Activated CD4-positive, alpha-beta T cell treated with anti-CD3 and anti-CD28 coated beads, Interleukin-2, amount 10 ng/mL, durations not matched to agents 24 days and 14 days (primary cell): ENCODE results near the gene NRN1L. TPM values are rescaled to one million over a fixed set of nuclear protein-coding genes. Genes with fewer than 3 reads are reported as not detected.
"Not testable (repeated sequence)": the region's sequence is repeated elsewhere in the genome, so short reads cannot be mapped to it uniquely, and the experiment has no call there.

Experiments used
- DNase-seq: peaks from one replicate; pipeline ENCODE4 v3.0.0; 2022
- H3K27ac Mint-ChIP-seq: one replicate; pipeline ENCODE4 v1.8.0; 2022; ENCODE audit warnings: mild to moderate bottlenecking, mixed read lengths
- H3K27me3 Mint-ChIP-seq: one replicate; pipeline ENCODE4 v1.8.0; 2022; ENCODE audit warnings: mixed read lengths
- H3K36me3 Mint-ChIP-seq: one replicate; pipeline ENCODE4 v1.8.0; 2022; ENCODE audit warnings: low read depth, mild to moderate bottlenecking, mixed read lengths
- H3K4me1 Mint-ChIP-seq: one replicate; pipeline ENCODE4 v1.8.0; 2021; ENCODE audit warnings: mixed read lengths
- H3K4me3 Mint-ChIP-seq: one replicate; pipeline ENCODE4 v1.8.0; 2022; ENCODE audit warnings: mild to moderate bottlenecking, moderate library complexity, mixed read lengths
- H3K9me3 Mint-ChIP-seq: one replicate; pipeline ENCODE4 v1.8.0; 2021; ENCODE audit warnings: mixed read lengths
- intact Hi-C: fragments of 100-400 bp; cut with micrococcal nuclease; formaldehyde crosslinking; loops from one replicate; pipeline ENCODE4 v1.15.1; 2023
- total RNA-seq: library from RNA; stranded (reverse); gene quantifications from 2 replicates; pipeline ENCODE4 v1.2.3, GENCODE V29; 2022

Gene NRN1L
- total RNA-seq, 1 donor from 2014 or later: 0.63 TPM

DNA sequence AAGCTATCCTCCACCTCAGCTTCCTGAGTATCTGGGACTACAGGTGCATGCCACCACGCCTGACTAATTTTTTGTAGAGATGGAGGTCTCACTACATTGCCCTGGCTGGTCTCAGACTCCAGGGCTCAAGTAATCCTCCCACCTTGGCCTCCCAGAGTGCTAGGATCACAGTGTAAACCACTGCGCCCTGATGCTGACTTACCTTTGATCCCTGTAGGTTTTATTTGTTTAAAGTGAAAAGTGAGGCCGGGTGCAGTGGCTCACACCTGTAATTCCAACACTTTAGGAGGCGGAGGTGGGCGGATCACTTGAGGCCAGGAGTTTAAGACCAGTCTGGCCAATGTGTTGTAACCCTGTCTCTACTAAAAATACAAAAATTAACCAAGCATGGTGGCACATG, 17.0 kb downstream of the NRN1L start:
- Mint-ChIP-seq H3K4me1 (peaks cover 2% of the 10 kb centered on the region), H3K27ac (no peak overlapping the region), H3K4me3 (no peak overlapping the region), H3K36me3 (peaks cover 3% of the 10 kb centered on the region), H3K27me3 (no peaks in the 10 kb centered on the region), H3K9me3 (no peaks in the 10 kb centered on the region)
- no peak for DNase-seq
- intact Hi-C loops: no loop called here

DNA sequence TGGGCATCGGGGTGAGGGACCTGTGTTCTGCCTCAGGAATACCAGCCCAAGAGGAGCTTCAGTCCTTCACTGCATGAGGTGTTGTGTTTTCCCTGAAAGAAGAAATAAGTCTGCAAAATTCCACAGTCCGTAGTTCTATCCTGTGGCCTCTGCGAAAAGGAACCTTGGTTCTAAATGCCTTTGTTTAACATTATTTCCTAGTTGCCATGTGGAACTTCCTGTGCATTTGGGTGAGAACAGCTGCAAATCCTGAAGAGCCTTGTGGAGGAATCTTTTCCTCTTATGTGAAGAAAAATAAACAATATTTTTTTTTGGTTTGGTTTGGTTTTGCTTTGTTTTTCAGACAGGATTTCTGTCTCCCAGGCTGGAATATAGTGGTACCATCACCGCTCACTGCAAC, 18.1 kb downstream of the NRN1L start:
- no peak overlapping the region for H3K4me3 Mint-ChIP-seq
- intact Hi-C loops: no loop called here
- no peaks in the 10 kb centered on the region for H3K27me3 Mint-ChIP-seq
- no peaks in the 10 kb centered on the region for H3K9me3 Mint-ChIP-seq
- H3K4me1 Mint-ChIP-seq: peaks cover 4% of the 10 kb centered on the region
- H3K36me3 Mint-ChIP-seq: peaks cover 7% of the 10 kb centered on the region
- peak overlapping the region; percentile 37 for H3K27ac Mint-ChIP-seq
- no peak for DNase-seq

DNA sequence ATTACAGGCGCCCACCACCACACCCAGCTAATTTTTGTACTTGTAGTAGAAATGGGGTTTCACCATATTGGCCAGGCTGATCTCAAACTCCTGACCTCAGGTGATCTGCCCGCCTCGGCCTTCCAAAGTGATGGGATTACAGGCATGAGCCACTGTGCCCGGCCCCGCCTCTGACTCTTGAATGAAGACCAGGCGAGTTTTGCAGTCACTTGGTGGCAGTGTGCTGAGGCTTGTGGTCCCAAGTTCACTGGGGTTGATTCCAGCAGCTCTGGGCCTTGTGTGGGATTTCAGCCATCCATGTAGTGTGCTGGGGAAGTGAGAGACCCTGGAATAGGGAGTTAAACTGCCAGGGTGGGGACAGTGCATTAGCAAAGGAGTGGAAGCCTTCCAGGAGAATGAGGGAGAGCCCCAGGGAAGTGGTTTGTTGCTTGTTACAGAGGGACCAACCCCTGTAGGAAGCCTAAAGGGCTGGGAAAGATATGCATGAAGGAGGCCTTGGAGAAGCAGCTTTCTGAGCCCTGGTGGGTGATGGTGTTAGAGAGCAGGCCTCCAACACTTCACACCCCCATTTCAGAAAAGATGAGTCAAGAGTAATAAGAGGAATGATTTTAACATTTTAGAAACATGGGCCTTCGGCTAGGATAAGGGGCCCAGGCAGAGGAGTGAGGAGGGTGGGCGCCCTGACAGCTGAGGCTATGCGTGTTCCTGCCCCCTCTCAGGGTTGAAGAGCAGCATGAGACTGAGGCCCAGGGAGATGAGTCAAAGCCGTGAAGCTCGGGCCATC, 22.9 kb downstream of the NRN1L start:
- no peak for DNase-seq
- no peak overlapping the region for H3K4me3 Mint-ChIP-seq
- H3K4me1 Mint-ChIP-seq: peaks cover 14% of the 10 kb centered on the region

DNA sequence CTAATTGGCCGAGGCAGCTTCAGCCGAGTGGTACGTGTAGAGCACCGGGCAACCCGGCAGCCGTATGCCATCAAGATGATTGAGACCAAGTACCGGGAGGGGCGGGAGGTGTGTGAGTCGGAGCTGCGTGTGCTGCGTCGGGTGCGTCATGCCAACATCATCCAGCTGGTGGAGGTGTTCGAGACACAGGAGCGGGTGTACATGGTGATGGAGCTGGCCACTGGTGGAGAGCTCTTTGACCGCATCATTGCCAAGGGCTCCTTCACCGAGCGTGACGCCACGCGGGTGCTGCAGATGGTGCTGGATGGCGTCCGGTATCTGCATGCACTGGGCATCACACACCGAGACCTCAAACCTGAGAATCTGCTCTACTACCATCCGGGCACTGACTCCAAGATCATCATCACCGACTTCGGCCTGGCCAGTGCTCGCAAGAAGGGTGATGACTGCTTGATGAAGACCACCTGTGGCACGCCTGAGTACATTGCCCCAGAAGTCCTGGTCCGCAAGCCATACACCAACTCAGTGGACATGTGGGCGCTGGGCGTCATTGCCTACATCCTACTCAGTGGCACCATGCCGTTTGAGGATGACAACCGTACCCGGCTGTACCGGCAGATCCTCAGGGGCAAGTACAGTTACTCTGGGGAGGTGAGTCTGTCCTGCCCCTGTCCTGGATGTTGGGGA, 24.5 kb downstream of the NRN1L start:
- no peak for DNase-seq
- no peaks in the 10 kb centered on the region for H3K27me3 Mint-ChIP-seq
- peak overlapping the region; percentile 84 for H3K27ac Mint-ChIP-seq
- no peaks in the 10 kb centered on the region for H3K9me3 Mint-ChIP-seq
- peaks cover 14% of the 10 kb centered on the region for H3K4me1 Mint-ChIP-seq
- intact Hi-C loops: no loop called here
- no peak overlapping the region for H3K4me3 Mint-ChIP-seq
- peaks cover 22% of the 10 kb centered on the region for H3K36me3 Mint-ChIP-seq

More for the DNA sequence above, 22.9 kb downstream of the NRN1L start:
- H3K27ac Mint-ChIP-seq: peak overlapping the region; percentile 83
- H3K27me3 Mint-ChIP-seq: no peaks in the 10 kb centered on the region
- H3K9me3 Mint-ChIP-seq: no peaks in the 10 kb centered on the region
- intact Hi-C loops: no loop called here
- H3K36me3 Mint-ChIP-seq: peaks cover 23% of the 10 kb centered on the region

DNA sequence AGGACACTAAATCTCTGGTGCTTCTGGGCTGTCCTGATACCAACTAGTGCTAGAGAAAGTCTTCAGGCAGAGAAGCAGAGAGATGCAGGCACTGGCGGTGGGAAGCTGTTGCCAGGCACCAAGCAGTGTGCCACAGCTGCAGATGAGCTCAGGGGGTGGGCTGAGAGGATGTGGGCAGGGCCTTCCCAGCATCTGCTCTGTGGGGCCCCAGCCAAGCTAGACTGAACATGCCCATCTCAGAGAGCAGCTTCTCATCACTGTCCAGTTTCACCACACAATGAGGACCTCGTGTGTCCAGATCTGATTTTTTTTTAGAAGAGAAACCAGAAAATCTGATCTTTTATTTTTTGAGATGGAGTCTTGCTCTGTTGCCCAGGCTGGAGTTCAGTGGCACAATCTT, 25.5 kb downstream of the NRN1L start:
- no peak overlapping the region for H3K4me3 Mint-ChIP-seq
- intact Hi-C loops: no loop called here

DNA sequence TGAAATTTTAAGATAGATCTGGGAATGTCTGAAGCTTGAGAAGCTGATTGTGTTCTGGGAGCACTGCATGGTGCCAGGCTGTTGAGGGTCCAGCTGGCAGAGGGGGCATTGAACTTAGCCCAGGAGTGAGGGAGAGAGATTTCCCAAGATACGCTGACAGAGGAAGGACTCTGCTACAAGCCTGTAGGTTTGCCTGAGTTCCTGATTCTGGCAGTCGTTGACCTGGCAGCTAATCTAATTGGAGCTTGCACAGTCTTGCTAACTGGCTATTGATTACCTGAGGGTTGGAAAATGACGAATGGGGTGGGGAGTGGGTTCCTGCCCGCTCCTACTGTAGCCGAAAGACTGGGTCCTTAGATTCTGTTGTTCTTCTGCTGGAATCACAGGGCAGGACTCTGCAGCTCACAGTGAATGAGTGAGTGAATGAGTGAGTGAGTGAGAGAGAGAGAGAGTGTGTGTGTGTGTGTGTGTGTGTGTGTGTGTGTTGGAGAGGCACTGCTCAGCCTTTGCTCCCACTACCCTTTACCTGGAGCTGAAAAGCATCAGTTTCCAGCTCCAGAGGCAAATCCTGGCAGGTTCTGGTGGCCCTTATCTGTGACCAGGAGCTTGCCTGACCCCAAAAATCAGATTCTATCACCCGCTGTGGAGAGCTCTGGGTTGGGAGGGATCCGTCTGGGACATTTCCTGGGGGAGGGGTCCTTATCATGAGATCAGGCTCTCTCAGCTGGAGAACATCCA, 30.2 kb downstream of the NRN1L start:
- no peak for DNase-seq
- Mint-ChIP-seq H3K36me3 (peaks cover 9% of the 10 kb centered on the region), H3K9me3 (no peaks in the 10 kb centered on the region), H3K27ac (no peak overlapping the region), H3K4me3 (no peak overlapping the region), H3K4me1 (peaks cover 24% of the 10 kb centered on the region), H3K27me3 (no peaks in the 10 kb centered on the region)
- intact Hi-C loops: no loop called here

More for the DNA sequence above, 25.5 kb downstream of the NRN1L start:
- peak; percentile 82 for DNase-seq
- Mint-ChIP-seq H3K27me3 (no peaks in the 10 kb centered on the region), H3K4me1 (peaks cover 18% of the 10 kb centered on the region), H3K9me3 (no peaks in the 10 kb centered on the region), H3K27ac (peak overlapping the region; percentile 84), H3K36me3 (peaks cover 24% of the 10 kb centered on the region)

DNA sequence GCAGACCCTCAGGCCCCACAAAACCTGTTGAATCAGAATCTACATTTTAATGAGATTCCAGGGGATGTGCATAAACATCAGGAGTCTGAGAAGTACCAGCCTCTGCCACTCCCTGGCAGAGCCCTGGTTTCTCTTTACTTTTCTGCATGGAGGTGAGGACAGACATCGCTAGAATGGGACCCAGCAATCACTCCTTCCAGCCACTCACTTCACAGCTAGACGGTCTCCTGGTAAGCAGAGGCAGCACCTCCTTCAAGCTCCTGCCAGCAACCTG, 30.7 kb downstream of the NRN1L start:
- H3K27ac Mint-ChIP-seq, H3K9me3 Mint-ChIP-seq, DNase-seq, H3K4me3 Mint-ChIP-seq, intact Hi-C loops, H3K27me3 Mint-ChIP-seq, H3K36me3 Mint-ChIP-seq: not testable (repeated sequence)
- H3K4me1 Mint-ChIP-seq: peaks cover 22% of the 10 kb centered on the region

DNA sequence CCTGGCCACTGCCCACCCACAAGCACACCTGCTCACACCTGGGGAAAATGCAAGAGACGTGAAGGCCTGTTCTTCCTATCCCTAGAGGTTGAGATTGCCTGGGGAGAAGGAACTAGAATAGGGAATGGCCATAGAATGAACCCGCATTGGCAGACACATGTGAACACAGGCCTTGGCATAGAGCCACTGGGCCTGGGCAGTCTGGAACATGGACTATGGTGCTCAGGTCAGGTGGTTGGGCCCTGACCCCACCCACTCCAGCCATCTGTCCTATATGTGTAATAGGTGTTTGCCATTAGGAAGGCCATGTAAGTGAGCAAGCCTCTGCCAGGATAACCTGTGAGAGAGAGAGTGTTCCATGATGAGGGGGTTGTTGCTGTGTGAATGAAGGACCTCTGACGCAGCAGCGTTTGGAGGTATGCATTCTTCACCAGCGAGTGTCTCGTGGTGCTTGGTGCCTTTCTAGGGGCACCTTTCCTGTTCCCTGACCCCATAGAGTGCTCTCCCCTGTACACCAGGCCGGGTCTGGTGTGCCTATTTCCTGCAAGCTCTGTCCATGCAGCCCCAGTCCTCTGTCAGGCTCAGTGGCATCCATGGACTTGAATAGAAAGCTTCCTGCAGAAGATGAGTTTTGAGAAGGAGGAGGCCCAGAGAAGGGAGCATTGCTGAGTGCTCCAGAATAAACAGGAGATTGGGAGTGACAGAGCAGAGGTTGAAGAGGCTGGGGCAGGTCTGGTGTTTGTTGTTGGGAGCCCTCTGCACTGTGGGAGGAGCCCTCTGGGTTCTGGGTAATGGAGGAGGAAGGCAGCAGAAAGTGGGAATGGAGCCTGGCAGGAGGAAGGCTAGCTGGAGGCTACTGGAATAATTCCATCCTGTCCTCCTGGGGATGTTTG, 31.4 kb downstream of the NRN1L start:
- intact Hi-C loops: no loop called here
- Mint-ChIP-seq H3K36me3 (peaks cover 6% of the 10 kb centered on the region), H3K4me1 (peaks cover 18% of the 10 kb centered on the region), H3K27me3 (no peaks in the 10 kb centered on the region), H3K9me3 (no peaks in the 10 kb centered on the region), H3K4me3 (no peak overlapping the region), H3K27ac (peak overlapping the region; percentile 31)
- DNase-seq: no peak

DNA sequence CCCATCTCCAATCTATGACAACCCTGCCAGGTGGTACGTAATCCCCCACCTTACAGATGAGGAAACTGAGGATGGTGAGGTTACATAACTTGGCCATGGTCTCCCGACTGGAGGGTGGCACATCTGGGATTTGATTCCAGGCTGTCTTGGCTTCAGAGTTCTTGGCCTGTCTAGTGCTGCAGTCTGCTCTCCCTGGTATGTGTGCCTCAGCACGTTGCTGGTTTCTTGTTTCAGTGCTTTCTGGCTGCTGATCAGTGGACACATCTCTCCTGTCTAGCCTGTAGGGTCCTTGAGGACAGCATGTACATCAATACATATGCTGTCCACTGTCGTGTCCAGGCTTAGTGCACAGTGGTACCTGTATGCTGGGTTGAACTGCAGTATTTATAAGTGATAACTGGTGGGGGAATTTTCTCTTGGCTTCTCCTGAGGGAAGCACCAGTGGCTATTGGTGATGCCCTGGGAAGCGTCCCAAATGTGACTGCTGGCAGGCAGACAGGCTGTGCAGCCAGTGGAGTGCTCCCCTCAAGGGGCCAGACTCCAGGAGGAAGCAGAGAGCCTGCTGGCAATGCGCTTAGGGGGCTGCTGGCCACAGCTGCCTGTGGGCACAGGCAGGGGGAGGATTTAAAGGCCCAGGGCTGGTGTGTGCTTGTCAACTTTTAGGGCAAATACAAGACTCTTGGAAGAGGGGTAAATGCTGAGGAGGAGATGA, 32.6 kb downstream of the NRN1L start:
- no peaks in the 10 kb centered on the region for H3K9me3 Mint-ChIP-seq
- peaks cover 24% of the 10 kb centered on the region for H3K4me1 Mint-ChIP-seq
- H3K27me3 Mint-ChIP-seq: no peaks in the 10 kb centered on the region
- H3K4me3 Mint-ChIP-seq: no peak overlapping the region
- DNase-seq: no peak
- intact Hi-C loops: no loop called here
- H3K36me3 Mint-ChIP-seq: peaks cover 10% of the 10 kb centered on the region
- peak overlapping the region; percentile 90 for H3K27ac Mint-ChIP-seq

DNA sequence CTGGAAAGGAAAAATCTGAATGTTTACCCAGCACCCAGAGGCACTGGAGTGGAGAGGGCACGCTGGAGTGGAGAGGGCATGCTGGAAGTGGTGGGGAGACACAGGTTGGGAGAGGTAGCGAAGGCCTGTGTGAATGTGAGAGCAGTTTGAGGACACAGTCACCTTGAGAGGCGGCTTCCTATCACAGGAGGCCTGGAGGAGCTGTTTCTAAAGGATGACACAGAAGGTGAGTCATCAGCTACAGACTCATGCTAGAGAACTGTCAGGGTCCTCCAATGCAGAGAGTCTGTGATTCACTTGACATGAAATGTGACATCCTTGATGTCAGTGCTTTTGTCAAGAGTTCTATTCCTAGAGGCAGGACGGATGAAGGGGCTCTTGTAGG, 33.2 kb downstream of the NRN1L start:
- peak overlapping the region; percentile 90 for H3K27ac Mint-ChIP-seq
- peaks cover 26% of the 10 kb centered on the region for H3K4me1 Mint-ChIP-seq
- H3K27me3 Mint-ChIP-seq: no peaks in the 10 kb centered on the region
- intact Hi-C loops: no loop called here
- H3K4me3 Mint-ChIP-seq: no peak overlapping the region
- H3K36me3 Mint-ChIP-seq: peaks cover 10% of the 10 kb centered on the region
- peak; percentile 74 for DNase-seq
- no peaks in the 10 kb centered on the region for H3K9me3 Mint-ChIP-seq

DNA sequence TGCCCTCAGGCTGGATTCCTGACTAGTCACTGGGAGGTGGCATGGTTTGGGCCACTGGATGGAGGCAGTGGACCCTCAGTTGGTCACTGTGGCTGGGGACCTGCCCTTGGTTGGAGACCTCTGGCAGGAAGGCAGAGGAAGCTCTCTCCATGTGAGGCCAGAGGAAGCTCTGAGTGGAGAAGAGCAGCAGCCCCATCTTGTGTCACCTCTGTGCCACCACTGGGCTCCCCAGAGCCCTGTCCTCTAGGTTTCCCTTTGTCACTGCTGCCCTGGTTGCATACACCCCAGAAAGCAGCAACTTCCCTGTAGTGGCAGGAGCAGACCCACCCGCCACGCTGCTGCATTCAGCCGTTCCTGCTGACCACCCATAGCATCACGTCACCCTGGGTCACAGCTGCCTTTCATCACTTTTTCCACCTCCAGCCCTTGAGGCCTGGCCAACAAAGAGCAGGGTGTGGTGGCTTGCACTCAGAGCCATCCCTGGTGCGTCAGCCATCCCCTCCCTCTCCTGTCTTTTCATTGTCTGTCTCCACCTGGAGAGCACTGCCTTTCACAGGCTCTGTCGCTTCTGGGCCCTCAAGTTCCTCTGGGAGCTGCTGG, 35.0 kb downstream of the NRN1L start:
- Mint-ChIP-seq H3K4me1 (peaks cover 25% of the 10 kb centered on the region), H3K27ac (no peak overlapping the region), H3K36me3 (peaks cover 6% of the 10 kb centered on the region), H3K9me3 (no peaks in the 10 kb centered on the region), H3K27me3 (no peaks in the 10 kb centered on the region), H3K4me3 (no peak overlapping the region)
- intact Hi-C loops: no loop called here
- no peak for DNase-seq

DNA sequence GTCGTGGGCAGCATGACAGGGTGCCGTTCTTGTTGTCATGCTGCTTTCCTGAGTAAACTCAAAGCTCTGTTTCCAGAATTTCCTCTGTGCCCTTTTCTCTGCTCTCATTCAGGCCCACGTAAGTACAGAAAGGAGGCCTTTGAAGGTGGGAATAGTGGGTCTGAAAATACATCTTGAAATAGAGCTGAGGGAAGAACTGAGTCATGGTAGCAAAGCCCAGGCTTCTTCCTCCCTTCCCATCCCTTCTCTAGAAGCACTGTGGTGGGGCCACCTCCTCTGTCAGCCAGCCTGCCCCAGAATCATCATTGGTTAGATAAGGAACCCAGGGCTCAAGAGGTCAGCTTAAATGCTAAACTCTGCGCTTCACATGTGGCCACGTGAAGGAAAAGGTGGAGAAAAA, 37.5 kb downstream of the NRN1L start:
- Mint-ChIP-seq H3K4me3 (no peak overlapping the region), H3K27ac (peak overlapping the region; percentile 80), H3K27me3 (no peaks in the 10 kb centered on the region), H3K4me1 (peaks cover 23% of the 10 kb centered on the region), H3K36me3 (peaks cover 5% of the 10 kb centered on the region), H3K9me3 (no peaks in the 10 kb centered on the region)
- DNase-seq: no peak
- intact Hi-C loops: no loop called here

DNA sequence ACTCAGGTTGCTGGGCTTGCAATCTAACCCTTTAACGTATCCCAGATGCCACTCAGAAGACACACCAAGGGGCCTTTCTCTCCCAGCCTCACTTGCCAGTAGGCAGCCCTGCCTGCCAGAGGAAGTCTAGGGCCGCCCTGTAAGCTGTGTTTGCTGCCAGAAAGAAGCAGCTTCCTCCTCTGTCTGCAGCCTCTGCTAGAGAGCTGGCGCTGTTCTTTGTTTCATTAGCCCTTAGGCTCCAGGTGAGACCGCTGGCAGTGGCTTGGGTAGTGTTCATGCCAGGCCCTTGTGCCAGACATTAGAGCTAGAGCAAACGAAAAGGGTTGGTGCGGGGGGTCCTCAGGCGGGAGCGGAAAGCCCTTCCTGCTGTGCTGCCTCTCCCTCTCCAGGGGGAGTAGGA, 38.1 kb downstream of the NRN1L start:
- no peak overlapping the region for H3K27ac Mint-ChIP-seq
- no peaks in the 10 kb centered on the region for H3K9me3 Mint-ChIP-seq
- H3K36me3 Mint-ChIP-seq: peaks cover 5% of the 10 kb centered on the region

More for the DNA sequence above, 38.1 kb downstream of the NRN1L start:
- H3K27me3 Mint-ChIP-seq: no peaks in the 10 kb centered on the region
- H3K4me3 Mint-ChIP-seq: no peak overlapping the region
- DNase-seq: no peak
- intact Hi-C loops: no loop called here
- peaks cover 17% of the 10 kb centered on the region for H3K4me1 Mint-ChIP-seq
